GM23338 (cell line): Measurements from ENCODE around the gene CREB3L2. TPM values are rescaled to one million over a fixed set of nuclear protein-coding genes. Genes with fewer than 3 reads are reported as not detected.

ENCODE experiments used
- ATAC-seq: fragments of 200-7000 bp; cut with Tn5 transposase; 3 replicates; pipeline ENCODE4 v1.9.1; 2020
- DNase-seq: peaks from one replicate; pipeline ENCODE4 v3.0.0-alpha.2; 2015; ENCODE audit warnings: low spot score
- H2AFZ ChIP-seq: fragments of 200-600 bp; sonication (generic); 2 replicates; pipeline ENCODE4 v1.8.0; 2016; ENCODE audit warnings: antibody characterized with exemption, mild to moderate bottlenecking, moderate library complexity
- H3F3A ChIP-seq: fragments of 200-600 bp; sonication (generic); replicated peaks from 2 replicates; pipeline ENCODE4 v1.8.0; 2017; ENCODE audit warnings: antibody characterized with exemption, mixed run types, low read depth
- H3K27ac ChIP-seq: fragments of 200-600 bp; sonication (generic); 2 replicates; pipeline ENCODE4 v1.6.1; 2016; ENCODE audit warnings: low read depth
- H3K27me3 ChIP-seq: fragments of 200-600 bp; sonication (generic); 2 replicates; pipeline ENCODE4 v1.8.0; 2016; ENCODE audit warnings: mild to moderate bottlenecking, mixed run types, moderate library complexity; ENCODE audit not compliant: insufficient read depth
- H3K36me3 ChIP-seq: fragments of 200-600 bp; sonication (generic); 2 replicates; pipeline ENCODE4 v1.8.0; 2016; ENCODE audit warnings: mild to moderate bottlenecking; ENCODE audit not compliant: insufficient read depth
- H3K4me1 ChIP-seq: fragments of 200-600 bp; sonication (generic); 2 replicates; pipeline ENCODE4 v1.8.0; 2016; ENCODE audit warnings: mild to moderate bottlenecking, moderate library complexity; ENCODE audit not compliant: insufficient read depth
- H3K4me2 ChIP-seq: fragments of 200-600 bp; sonication (generic); 2 replicates; pipeline ENCODE4 v1.7.1; 2017; ENCODE audit warnings: mixed run types
- H3K4me3 ChIP-seq: fragments of 200-600 bp; sonication (generic); 2 replicates; pipeline ENCODE4 v1.6.1; 2016; ENCODE audit warnings: mixed run types
- H3K79me2 ChIP-seq: fragments of 200-600 bp; sonication (generic); replicated peaks from 2 replicates; pipeline ENCODE4 v1.8.0; 2017; ENCODE audit warnings: mild to moderate bottlenecking; ENCODE audit not compliant: insufficient read depth
- H3K9me2 ChIP-seq: fragments of 200-600 bp; sonication (generic); 2 replicates; pipeline ENCODE4 v1.8.0; 2017; ENCODE audit not compliant: insufficient read depth
- H4K20me1 ChIP-seq: fragments of 200-600 bp; sonication (generic); replicated peaks from 2 replicates; pipeline ENCODE4 v1.8.0; 2017; ENCODE audit warnings: mild to moderate bottlenecking; ENCODE audit not compliant: insufficient read depth
- H3K27ac Mint-ChIP-seq: 2 replicates; pipeline ENCODE4 v1.8.0; 2020; ENCODE audit warnings: inconsistent platforms, mild to moderate bottlenecking, moderate library complexity, mixed read lengths
- H3K27me3 Mint-ChIP-seq: 3 replicates; pipeline ENCODE4 v1.8.0; 2022; ENCODE audit warnings: low read depth, mild to moderate bottlenecking, moderate library complexity, mixed read lengths, inconsistent platforms; ENCODE audit not compliant: insufficient read depth, poor library complexity
- H3K36me3 Mint-ChIP-seq: 3 replicates; pipeline ENCODE4 v1.8.0; 2021; ENCODE audit warnings: low read depth, mild to moderate bottlenecking, inconsistent platforms, moderate library complexity, mixed read lengths
- H3K4me1 Mint-ChIP-seq: 3 replicates; pipeline ENCODE4 v1.8.0; 2020; ENCODE audit warnings: mild to moderate bottlenecking, inconsistent platforms, mixed read lengths
- H3K4me3 Mint-ChIP-seq: 3 replicates; pipeline ENCODE4 v1.8.0; 2021; ENCODE audit warnings: moderate library complexity, mild to moderate bottlenecking, inconsistent platforms, mixed read lengths
- H3K9me3 Mint-ChIP-seq: 3 replicates; pipeline ENCODE4 v1.8.0; 2020; ENCODE audit warnings: moderate library complexity, mild to moderate bottlenecking, inconsistent platforms, mixed read lengths
- CREB1 ChIP-seq: fragments of 250-450 bp; sonication (Bioruptor Pico); IDR thresholded peaks from 2 replicates; pipeline ENCODE4 v1.5.0; 2020; ENCODE audit warnings: low read depth, mild to moderate bottlenecking, moderate library complexity
- ETS1 ChIP-seq: IDR thresholded peaks from 2 replicates; pipeline ENCODE4 v1.6.1; 2016; ENCODE audit warnings: antibody characterized with exemption
- EZH2 ChIP-seq: fragments of 200-600 bp; sonication (generic); IDR thresholded peaks from one replicate; pipeline ENCODE4 v1.8.0; 2017; ENCODE audit warnings: antibody characterized with exemption, mild to moderate bottlenecking, low read depth; ENCODE audit not compliant: unreplicated experiment
- EZH2phosphoT487 ChIP-seq: fragments of 200-600 bp; sonication (generic); IDR thresholded peaks from one replicate; pipeline ENCODE4 v1.8.1; 2018; ENCODE audit warnings: antibody characterized with exemption; ENCODE audit not compliant: unreplicated experiment
- JUNB ChIP-seq: IDR thresholded peaks from one replicate; pipeline ENCODE4 v1.6.1; 2016; ENCODE audit warnings: antibody characterized with exemption; ENCODE audit not compliant: unreplicated experiment
- NANOG ChIP-seq: IDR thresholded peaks from 2 replicates; pipeline ENCODE4 v1.6.1; 2016; ENCODE audit warnings: antibody characterized with exemption, borderline replicate concordance
- POLR2AphosphoS5 ChIP-seq: IDR thresholded peaks from 2 replicates; pipeline ENCODE4 v1.6.1; 2016; ENCODE audit warnings: antibody characterized with exemption, low read depth
- STAT1 ChIP-seq: IDR thresholded peaks from one replicate; pipeline ENCODE4 v1.6.1; 2016; ENCODE audit warnings: antibody characterized with exemption; ENCODE audit not compliant: unreplicated experiment
- ZNF114 ChIP-seq: fragments of 250-450 bp; sonication (Bioruptor Pico); IDR thresholded peaks from 2 replicates; pipeline ENCODE4 v1.5.0; 2020; ENCODE audit warnings: mild to moderate bottlenecking, moderate library complexity
- ZNF331 ChIP-seq: fragments of 250-450 bp; sonication (Bioruptor Pico); IDR thresholded peaks from 2 replicates; pipeline ENCODE4 v1.5.0; 2020; ENCODE audit warnings: low read depth, mild to moderate bottlenecking, moderate library complexity
- ZNF462 ChIP-seq: fragments of 250-450 bp; sonication (Bioruptor Pico); IDR thresholded peaks from 2 replicates; pipeline ENCODE4 v1.5.0; 2020; ENCODE audit warnings: mild to moderate bottlenecking, moderate library complexity
- polyA plus RNA-seq: library from polyadenylated mRNA; unstranded; fragments of >200 nt; fragmentation: Nextera tagmentation; extraction: Ambion mirVana; gene quantifications from 2 replicates; pipeline ENCODE4 v1.2.1, GENCODE V29; 2016
- total RNA-seq: library from RNA; depleted of rRNA; stranded (reverse); fragments of >200 nt; shearing (Covaris generic); gene quantifications from 2 replicates; pipeline ENCODE4 v1.2.3, GENCODE V29; 2014
- TF ChIP-seq, protein P1 (sequence below): IDR thresholded peaks from one replicate; pipeline ENCODE4 v1.6.1; 2018; ENCODE audit warnings: antibody characterized with exemption; ENCODE audit not compliant: unreplicated experiment

CREB3L2 gene
- total and polyA plus RNA-seq, 2 experiments from 2014 or later = 14.5 to 27.1 TPM

DNA sequence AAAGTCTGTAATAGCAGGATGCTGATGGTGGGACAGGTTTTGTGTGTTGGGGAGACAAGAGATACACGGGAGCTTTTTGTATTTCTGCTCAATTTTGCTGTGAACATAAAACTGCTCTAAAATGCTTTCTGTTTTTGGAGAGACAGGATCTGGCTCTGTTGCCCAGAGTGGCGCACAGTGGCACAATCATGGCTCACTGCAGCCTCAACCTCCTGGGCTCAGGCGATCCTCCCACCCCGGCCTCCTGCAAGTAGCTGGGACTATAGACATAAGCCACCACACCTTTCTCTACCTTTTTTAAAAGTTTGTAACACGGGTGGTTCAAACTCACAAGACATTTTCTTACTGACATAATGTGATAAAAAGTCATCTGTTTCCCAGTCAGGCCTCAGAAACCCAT is 14.3 kb downstream of the CREB3L2 start:
- 0 out of 2 replicates have a peak, but pooled peaks cover 4% of the 10 kb centered on the region for H3F3A ChIP-seq
- peaks cover 23% of the 10 kb centered on the region for H3K36me3 Mint-ChIP-seq
- peaks cover 100% of the 10 kb centered on the region for H3K79me2 ChIP-seq
- peaks cover 34% of the 10 kb centered on the region for H3K4me1 ChIP-seq
- ATAC-seq = no peak
- TF ChIP-seq EZH2phosphoT487 = no peak
- TF ChIP-seq ZNF331 (CRISPR knock-in tag) = no peak
- no peak for TF ChIP-seq EZH2
- TF ChIP-seq JUNB = no peak
- TF ChIP-seq STAT1 = no peak
- no peaks in the 10 kb centered on the region for H3K27me3 ChIP-seq
- no peak overlapping the region for H3K27ac Mint-ChIP-seq
- H3K4me1 Mint-ChIP-seq = peaks cover 24% of the 10 kb centered on the region
- no peak overlapping the region for H3K4me3 Mint-ChIP-seq
- peaks cover 2% of the 10 kb centered on the region for H3K27me3 Mint-ChIP-seq
- peaks cover 2% of the 10 kb centered on the region; the same call in 1 of the 3 replicates for H3K9me3 Mint-ChIP-seq
- no peaks in the 10 kb centered on the region for H3K9me2 ChIP-seq
- H3K4me3 ChIP-seq = no peak overlapping the region
- peaks cover 14% of the 10 kb centered on the region for H4K20me1 ChIP-seq
- no peak for DNase-seq
- no peak overlapping the region for H3K27ac ChIP-seq
- no peak overlapping the region for H2AFZ ChIP-seq
- H3K36me3 ChIP-seq = no peaks in the 10 kb centered on the region; the same call in 1 of the 2 replicates
- H3K4me2 ChIP-seq = no peak overlapping the region

DNA sequence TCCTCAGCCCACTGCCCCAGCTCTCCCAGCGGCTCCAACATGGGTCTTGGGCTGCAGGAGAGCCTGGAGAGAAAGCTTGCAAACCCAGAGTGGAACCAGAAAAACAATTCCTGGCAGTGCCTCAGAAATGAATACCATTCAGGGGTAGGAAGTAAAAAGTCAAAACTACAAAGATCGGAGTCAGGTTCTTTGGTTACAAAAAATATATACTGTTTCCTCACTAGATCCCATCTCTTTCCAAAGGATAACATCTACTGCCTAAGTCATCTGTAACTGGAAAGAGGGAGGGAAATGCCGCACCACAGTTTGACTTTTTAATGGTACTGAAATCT is 14.9 kb downstream of the CREB3L2 start:
- H3K27me3 Mint-ChIP-seq = peaks cover 2% of the 10 kb centered on the region
- no peak overlapping the region for H3K4me3 ChIP-seq
- H2AFZ ChIP-seq = no peak overlapping the region
- no peak overlapping the region for H3K4me3 Mint-ChIP-seq
- peak overlapping the region; percentile 64; the same call in 1 of the 2 replicates for H3K27ac Mint-ChIP-seq
- ATAC-seq = no peak
- no peak overlapping the region for H3K27ac ChIP-seq
- peaks cover 14% of the 10 kb centered on the region for H4K20me1 ChIP-seq
- H3K4me1 Mint-ChIP-seq = peaks cover 22% of the 10 kb centered on the region
- H3K4me1 ChIP-seq = peaks cover 30% of the 10 kb centered on the region
- no peak for DNase-seq
- H3K36me3 Mint-ChIP-seq = peaks cover 23% of the 10 kb centered on the region
- no peaks in the 10 kb centered on the region; the same call in 1 of the 2 replicates for H3K36me3 ChIP-seq
- peaks cover 100% of the 10 kb centered on the region for H3K79me2 ChIP-seq
- no peak overlapping the region for H3K4me2 ChIP-seq
- H3K9me3 Mint-ChIP-seq = peaks cover 4% of the 10 kb centered on the region; the same call in 2 of the 3 replicates
- H3K27me3 ChIP-seq = no peaks in the 10 kb centered on the region
- no peaks in the 10 kb centered on the region for H3K9me2 ChIP-seq
- H3F3A ChIP-seq = 0 out of 2 replicates have a peak, but pooled peaks cover 4% of the 10 kb centered on the region
- no peak for TF ChIP-seq ETS1
- TF ChIP-seq ZNF114 = no peak
- TF ChIP-seq POLR2AphosphoS5 = no peak
- TF ChIP-seq EZH2 = no peak
- no peak for TF ChIP-seq ZNF462
- TF ChIP-seq, protein P1, sequence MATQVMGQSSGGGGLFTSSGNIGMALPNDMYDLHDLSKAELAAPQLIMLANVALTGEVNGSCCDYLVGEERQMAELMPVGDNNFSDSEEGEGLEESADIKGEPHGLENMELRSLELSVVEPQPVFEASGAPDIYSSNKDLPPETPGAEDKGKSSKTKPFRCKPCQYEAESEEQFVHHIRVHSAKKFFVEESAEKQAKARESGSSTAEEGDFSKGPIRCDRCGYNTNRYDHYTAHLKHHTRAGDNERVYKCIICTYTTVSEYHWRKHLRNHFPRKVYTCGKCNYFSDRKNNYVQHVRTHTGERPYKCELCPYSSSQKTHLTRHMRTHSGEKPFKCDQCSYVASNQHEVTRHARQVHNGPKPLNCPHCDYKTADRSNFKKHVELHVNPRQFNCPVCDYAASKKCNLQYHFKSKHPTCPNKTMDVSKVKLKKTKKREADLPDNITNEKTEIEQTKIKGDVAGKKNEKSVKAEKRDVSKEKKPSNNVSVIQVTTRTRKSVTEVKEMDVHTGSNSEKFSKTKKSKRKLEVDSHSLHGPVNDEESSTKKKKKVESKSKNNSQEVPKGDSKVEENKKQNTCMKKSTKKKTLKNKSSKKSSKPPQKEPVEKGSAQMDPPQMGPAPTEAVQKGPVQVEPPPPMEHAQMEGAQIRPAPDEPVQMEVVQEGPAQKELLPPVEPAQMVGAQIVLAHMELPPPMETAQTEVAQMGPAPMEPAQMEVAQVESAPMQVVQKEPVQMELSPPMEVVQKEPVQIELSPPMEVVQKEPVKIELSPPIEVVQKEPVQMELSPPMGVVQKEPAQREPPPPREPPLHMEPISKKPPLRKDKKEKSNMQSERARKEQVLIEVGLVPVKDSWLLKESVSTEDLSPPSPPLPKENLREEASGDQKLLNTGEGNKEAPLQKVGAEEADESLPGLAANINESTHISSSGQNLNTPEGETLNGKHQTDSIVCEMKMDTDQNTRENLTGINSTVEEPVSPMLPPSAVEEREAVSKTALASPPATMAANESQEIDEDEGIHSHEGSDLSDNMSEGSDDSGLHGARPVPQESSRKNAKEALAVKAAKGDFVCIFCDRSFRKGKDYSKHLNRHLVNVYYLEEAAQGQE = no peak
- no peak for TF ChIP-seq JUNB
- TF ChIP-seq EZH2phosphoT487 = no peak
- TF ChIP-seq STAT1 = no peak
- TF ChIP-seq CREB1 (CRISPR knock-in tag) = no peak
- TF ChIP-seq ZNF331 (CRISPR knock-in tag) = no peak
- no peak for TF ChIP-seq NANOG
